Measurements from ENCODE around the gene TMA7.

Gene TMA7

GRCh38 chr3:48422681-48423080, 17.4 kb upstream of the TMA7 start:
- DNase-seq (ENCODE audit: low read depth in 2 of 2): no peak

- DNase-seq (ENCODE audit: low read depth in 2 of 2): no peak
Observed at GRCh38 chr3:48423241-48423882, 16.7 kb upstream of the TMA7 start.

GRCh38 chr3:48423883-48424695, 16.0 kb upstream of the TMA7 start:
- DNase-seq (ENCODE audit: low read depth in 2 of 2): no peak

GRCh38 chr3:48425281-48425812, 14.7 kb upstream of the TMA7 start:
- DNase-seq (ENCODE audit: low read depth in 2 of 2): no peak

GRCh38 chr3:48426401-48426909, 13.6 kb upstream of the TMA7 start:
- no peak for DNase-seq (ENCODE audit: low read depth in 2 of 2)

GRCh38 chr3:48426944-48427629, 13.0 kb upstream of the TMA7 start:
- DNase-seq (ENCODE audit: low read depth in 2 of 2): no peak

- no peak for DNase-seq (ENCODE audit: low read depth in 2 of 2)
Observed at GRCh38 chr3:48427630-48427962, 12.5 kb upstream of the TMA7 start.

- DNase-seq (ENCODE audit: low read depth in 2 of 2): no peak
Observed at GRCh38 chr3:48428088-48428571, 11.9 kb upstream of the TMA7 start.

GRCh38 chr3:48428572-48429316, 11.3 kb upstream of the TMA7 start:
- no peak for DNase-seq (ENCODE audit: low read depth in 2 of 2)

- peak; percentile 52 to 57 for DNase-seq (ENCODE audit: low read depth in 2 of 2)
Observed at GRCh38 chr3:48429317-48429959, 10.6 kb upstream of the TMA7 start.

- DNase-seq (ENCODE audit: low read depth in 2 of 2): no peak
Observed at GRCh38 chr3:48429960-48430707, 9.9 kb upstream of the TMA7 start, which contains the start of gene PLXNB1. TSS of gene PLXNB1 (minus strand) at chr3:48430086. CDS start at chr3:48424611, 5,475 bp downstream.

GRCh38 chr3:48430708-48431101, 9.4 kb upstream of the TMA7 start:
- no peak for DNase-seq (ENCODE audit: low read depth in 2 of 2)

- no peak for DNase-seq (ENCODE audit: low read depth in 2 of 2)
Observed at GRCh38 chr3:48431224-48432029, 8.6 kb upstream of the TMA7 start.

GRCh38 chr3:48432411-48433371, 7.4 kb upstream of the TMA7 start:
- no peak for DNase-seq (ENCODE audit: low read depth in 2 of 2)

- no peak for DNase-seq (ENCODE audit: low read depth in 2 of 2)
Observed at GRCh38 chr3:48433472-48434118, 6.5 kb upstream of the TMA7 start.

GRCh38 chr3:48434591-48435222, 5.3 kb upstream of the TMA7 start:
- no peak for DNase-seq (ENCODE audit: low read depth in 2 of 2)

- no peak for DNase-seq (ENCODE audit: low read depth in 2 of 2)
Observed at GRCh38 chr3:48435223-48435595, 4.8 kb upstream of the TMA7 start.

Data from stimulated activated CD4-positive, alpha-beta T cell treated with anti-CD3 and anti-CD28 coated beads, Interleukin-1b, Interleukin-23, amount 100 ng/mL, for 4 hours (primary cell).